Common myeloid progenitor, CD34-positive (primary cell): Measurements from ENCODE around the gene TMEM61.

Experiments
- CTCF ChIA-PET: fragments of 350-600 bp; sonication (Branson Sonifier 250); formaldehyde crosslinking; loops from one replicate; lab custom pipeline; 2021; ENCODE audit warnings: antibody characterized with exemption; lab: Charles Lee
- POLR2A ChIA-PET: fragments of 350-600 bp; sonication (Branson Sonifier 250); formaldehyde crosslinking; loops from one replicate; lab custom pipeline; 2021; ENCODE audit warnings: antibody characterized with exemption; lab: Charles Lee
- DNase-seq, 3 donors: peaks; one replicate each; pipeline versions ENCODE4 v3.0.0 to v3.0.0-alpha.2; 2013
- H3K27ac ChIP-seq, 2 experiments: 1 replicate in 1 of 2; 2 replicates in 1 of 2; pipeline ENCODE4 v1.7.0; 2013; ENCODE audit warnings: inconsistent platforms in 2 of 2, low read length in 2 of 2, mild to moderate bottlenecking in 2 of 2, low read depth in 1 of 2, moderate library complexity in 1 of 2; ENCODE audit not compliant: severe bottlenecking in 2 of 2, insufficient read depth in 1 of 2, poor library complexity in 1 of 2
- H3K27me3 ChIP-seq, 5 experiments: replicated peaks in 2 of 5; 1 replicate in 3 of 5; 2 replicates in 2 of 5; pipeline versions ENCODE4 v1.6.1 to v1.7.0; 2013; ENCODE audit warnings: low read length in 4 of 5, mild to moderate bottlenecking in 2 of 5, moderate library complexity in 2 of 5, inconsistent platforms in 1 of 5; ENCODE audit not compliant: insufficient read depth in 5 of 5, control insufficient read depth in 4 of 5
- H3K36me3 ChIP-seq, 4 experiments: 1 replicate in 2 of 4; 2 replicates in 2 of 4; pipeline versions ENCODE4 v1.6.1 to v1.7.0; 2013; ENCODE audit warnings: low read length in 3 of 4, control low read depth in 1 of 4, mild to moderate bottlenecking in 1 of 4; ENCODE audit not compliant: control insufficient read depth in 4 of 4, insufficient read depth in 4 of 4
- H3K4me1 ChIP-seq, 4 experiments: 1 replicate in 3 of 4; 2 replicates in 1 of 4; pipeline versions ENCODE4 v1.6.1 to v1.7.1; 2013; ENCODE audit warnings: low read length in 3 of 4, mild to moderate bottlenecking in 3 of 4, control low read depth in 1 of 4, inconsistent platforms in 1 of 4, moderate library complexity in 1 of 4; ENCODE audit not compliant: control insufficient read depth in 4 of 4, insufficient read depth in 4 of 4; ENCODE audit errors: control extremely low read depth in 1 of 4
- H3K4me3 ChIP-seq, 7 experiments: 1 replicate in 4 of 7; 2 replicates in 3 of 7; pipeline versions ENCODE4 v1.5.1 to v1.7.0; 2013; ENCODE audit warnings: mild to moderate bottlenecking in 7 of 7, low read length in 6 of 7, moderate library complexity in 6 of 7, inconsistent platforms in 2 of 7, low read depth in 2 of 7, control low read depth in 1 of 7; ENCODE audit not compliant: insufficient read depth in 4 of 7, control insufficient read depth in 1 of 7; ENCODE audit errors: extremely low read depth in 1 of 7
- H3K9me3 ChIP-seq, 5 experiments: 1 replicate in 4 of 5; 2 replicates in 1 of 5; pipeline versions ENCODE4 v1.6.1 to v1.7.1; 2013; ENCODE audit warnings: low read length in 4 of 5, mild to moderate bottlenecking in 2 of 5, inconsistent platforms in 1 of 5, low read depth in 1 of 5, moderate library complexity in 1 of 5; ENCODE audit not compliant: control insufficient read depth in 4 of 5, insufficient read depth in 2 of 5; ENCODE audit errors: control extremely low read depth in 1 of 5
- WGBS: methylation state at CpG from one replicate; pipeline ENCODE4 v1.1.5; 2013; ENCODE audit not compliant: insufficient coverage; 5-methylcytosine and 5-hydroxymethylcytosine counted together

The TMEM61 gene

GRCh38 chr1:55039342-55040082 is 59.1 kb downstream of the TMEM61 start, which contains the start of gene PCSK9:
PCSK9 (plus strand) TSS chr1:55039548; CDS start chr1:55039838, 290 bp downstream.
- POLR2A ChIA-PET, result no interaction called here
- CTCF ChIA-PET, result interaction anchor here (1.3 to 1.7 kb wide), 2 partner anchors 17 to 95 kb away, joined by 3 to 4 read pairs; no protein-coding TSS in a partner anchor
- DNase-seq, result peak in 2 of 3 donors; percentile 36 to 51
- H3K4me3 ChIP-seq, result peak within 1 kb of the TSS in 5 of 7 experiments; percentile 11 to 51 (median 35)
- WGBS, result under 1% methylated on average over 49 of the region's 67 CpGs
- no peaks in the 10 kb centered on the region for H3K36me3 ChIP-seq
- no peak within 1 kb of the TSS for H3K27ac ChIP-seq
- H3K9me3 ChIP-seq, result no peaks in the 10 kb centered on the region
- H3K27me3 ChIP-seq, result peaks cover 5 to 72% (median 44%) of the 10 kb centered on the region in 5 experiments
- peaks cover 0 to 16% (median 10%) of the 10 kb centered on the region in 4 experiments for H3K4me1 ChIP-seq

- peak in 2 of 3 donors; percentile 14 to 26 for DNase-seq
- peaks cover 0 to 16% (median 10%) of the 10 kb centered on the region in 4 experiments for H3K4me1 ChIP-seq
- WGBS, result 19% methylated on average over 42 of the region's 49 CpGs
- H3K4me3 ChIP-seq, result peak overlapping the region in 2 of 7 experiments; percentile 48 to 51
- CTCF ChIA-PET, result interaction anchor here (0.9 to 1.7 kb wide), 2 partner anchors 18 to 96 kb away, joined by 3 read pairs; no protein-coding TSS in a partner anchor
- POLR2A ChIA-PET, result no interaction called here
- peaks cover 5 to 70% (median 44%) of the 10 kb centered on the region in 5 experiments for H3K27me3 ChIP-seq
- H3K27ac ChIP-seq, result no peak overlapping the region
- H3K36me3 ChIP-seq, result no peaks in the 10 kb centered on the region
- H3K9me3 ChIP-seq, result no peaks in the 10 kb centered on the region
Observed at GRCh38 chr1:55040083-55040932, 59.9 kb downstream of the TMEM61 start.

- WGBS, result 66% methylated on average over 5 of the region's 5 CpGs
- Histone ChIP-seq H3K27me3 (peaks cover 5 to 67% (median 44%) of the 10 kb centered on the region in 5 experiments), H3K27ac (no peak overlapping the region), H3K4me3 (no peak overlapping the region), H3K4me1 (peaks cover 0 to 16% (median 10%) of the 10 kb centered on the region in 4 experiments), H3K36me3 (no peaks in the 10 kb centered on the region), H3K9me3 (no peaks in the 10 kb centered on the region)
- CTCF ChIA-PET, result interaction anchor here (0.9 to 1.7 kb wide), 2 partner anchors 19 to 96 kb away, joined by 3 read pairs; no protein-coding TSS in a partner anchor
- POLR2A ChIA-PET, result no interaction called here
- no peak for DNase-seq
Observed at GRCh38 chr1:55040933-55041494, 60.6 kb downstream of the TMEM61 start.

GRCh38 chr1:55041613-55042012 is 61.2 kb downstream of the TMEM61 start:
- ChIA-PET CTCF (no interaction called here), POLR2A (no interaction called here)
- H3K27ac ChIP-seq, result no peak overlapping the region
- no peak overlapping the region for H3K4me3 ChIP-seq
- H3K36me3 ChIP-seq, result no peaks in the 10 kb centered on the region
- peaks cover 5 to 62% (median 41%) of the 10 kb centered on the region in 5 experiments for H3K27me3 ChIP-seq
- 80% methylated on average over 1 of the region's 3 CpGs for WGBS
- no peaks in the 10 kb centered on the region for H3K9me3 ChIP-seq
- H3K4me1 ChIP-seq, result peaks cover 0 to 16% (median 10%) of the 10 kb centered on the region in 4 experiments
- DNase-seq, result no peak
